HG02623 (cell line): ENCODE measurements around the gene TAF6L.
"Not testable (repeated sequence)": the region's sequence is repeated elsewhere in the genome, so short reads cannot be mapped to it uniquely, and the experiment has no call there.

Experiments
- ATAC-seq: cut with Tn5 transposase; IDR thresholded peaks from one replicate; pipeline ENCODE4 v1.9.1; 2021; ENCODE audit warnings: moderate library complexity; ENCODE audit not compliant: unreplicated experiment

The TAF6L gene

GRCh38 chr11:62757846-62758788 is 13.1 kb upstream of the TAF6L start:
- no peak for ATAC-seq

- not testable (repeated sequence) for ATAC-seq
Observed at GRCh38 chr11:62760867-62761227, 10.3 kb upstream of the TAF6L start.

GRCh38 chr11:62770778-62771143 is 435 bp upstream of the TAF6L start:
- ATAC-seq: no peak

- ATAC-seq: no peak
Observed at GRCh38 chr11:62774407-62774806, 3.2 kb downstream of the TAF6L start.

- no peak for ATAC-seq
Observed at GRCh38 chr11:62775646-62776045, 4.5 kb downstream of the TAF6L start.

GRCh38 chr11:62777389-62777788 is 6.2 kb downstream of the TAF6L start:
- ATAC-seq: no peak

- ATAC-seq: no peak
Observed at GRCh38 chr11:62778441-62778840, 7.2 kb downstream of the TAF6L start.

- no peak for ATAC-seq
Observed at GRCh38 chr11:62782753-62783152, 11.6 kb downstream of the TAF6L start.

- peak; percentile 67 for ATAC-seq
Observed at GRCh38 chr11:62786318-62787004, 15.3 kb downstream of the TAF6L start.

GRCh38 chr11:62787005-62787759 is 16.0 kb downstream of the TAF6L start, which contains the start of gene TMEM179B:
Gene TMEM179B (plus strand): TSS chr11:62787402. CDS start chr11:62787432, 30 bp downstream.
- ATAC-seq: peak; percentile 57

- ATAC-seq: no peak
Observed at GRCh38 chr11:62788991-62789390, 17.8 kb downstream of the TAF6L start.

GRCh38 chr11:62789576-62789975 is 18.4 kb downstream of the TAF6L start:
- ATAC-seq: no peak

GRCh38 chr11:62791501-62792201 is 20.5 kb downstream of the TAF6L start, which contains the start of gene TMEM223:
Gene TMEM223 (minus strand): TSS chr11:62792006. CDS start chr11:62791994, 12 bp downstream.
- peak; percentile 59 for ATAC-seq

- ATAC-seq: no peak
Observed at GRCh38 chr11:62792202-62792575, 21.0 kb downstream of the TAF6L start.

- no peak for ATAC-seq
Observed at GRCh38 chr11:62794201-62794775, 23.1 kb downstream of the TAF6L start.

- ATAC-seq: no peak
Observed at GRCh38 chr11:62796281-62796680, 25.1 kb downstream of the TAF6L start.

GRCh38 chr11:62799486-62799885 is 28.3 kb downstream of the TAF6L start:
- no peak for ATAC-seq

GRCh38 chr11:62801071-62801470 is 29.9 kb downstream of the TAF6L start:
- no peak for ATAC-seq

- ATAC-seq: no peak
Observed at GRCh38 chr11:62804310-62805075, 33.3 kb downstream of the TAF6L start.
